ENCODE measurements around the gene VSX1.

VSX1 gene

DNA sequence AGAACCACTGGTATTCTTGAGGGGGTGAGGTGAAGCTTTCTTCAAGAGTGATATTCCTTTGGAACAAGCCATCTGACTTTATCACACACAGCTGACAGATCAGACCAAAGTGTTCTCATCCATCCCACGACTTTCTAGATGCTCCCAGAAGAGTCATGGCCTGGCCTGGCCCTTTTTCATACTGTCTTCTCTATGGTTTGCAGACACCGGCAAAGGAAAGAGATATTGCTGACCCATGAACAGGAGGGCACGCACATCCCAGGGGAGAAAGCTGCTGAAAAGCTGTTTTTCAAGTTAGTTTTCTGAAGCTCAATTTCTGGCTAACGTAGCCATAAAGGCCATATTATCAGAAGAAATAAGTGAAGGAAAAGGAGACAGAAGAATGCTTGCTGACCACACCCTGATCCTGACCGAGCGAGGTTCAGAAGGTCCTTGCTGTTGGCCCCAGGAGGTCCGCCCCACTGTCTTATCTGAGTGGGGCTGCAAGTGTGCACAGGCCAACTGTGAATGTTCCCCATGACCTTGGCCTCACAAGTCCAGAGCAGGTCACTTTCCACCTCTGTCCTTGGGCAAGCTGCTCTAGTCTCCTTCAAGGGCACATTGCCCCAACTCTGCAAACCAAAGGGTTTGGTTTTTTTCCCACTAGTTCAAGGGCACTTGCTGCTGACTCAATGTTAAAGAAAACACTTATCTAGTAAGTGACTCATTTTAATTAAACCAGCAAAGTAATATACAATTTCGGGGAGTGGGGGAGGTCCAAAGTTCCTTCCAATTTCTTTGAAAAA is 26.0 kb downstream of the VSX1 start:
- Histone ChIP-seq H3F3A (ENCODE audit: insufficient read depth, low read length) (no peaks in the 10 kb centered on the region), H3K36me3 (ENCODE audit: insufficient read depth, low read length) (no peaks in the 10 kb centered on the region), H3K9ac (ENCODE audit: low read length) (no peak overlapping the region), H3K27ac (ENCODE audit: low read depth, low read length, poor library complexity, severe bottlenecking) (no peak overlapping the region), H4K20me1 (ENCODE audit: insufficient read depth, low read length) (no peaks in the 10 kb centered on the region), H3K9me3 (ENCODE audit: low read length) (no peaks in the 10 kb centered on the region), H3K79me2 (ENCODE audit: insufficient read depth, low read length) (no peaks in the 10 kb centered on the region), H3K4me1 (ENCODE audit: insufficient read depth, low read length, severe bottlenecking) (peaks cover 17% of the 10 kb centered on the region), H2AFZ (ENCODE audit: low read length) (no peak overlapping the region), H3K4me2 (ENCODE audit: low read length) (no peak overlapping the region), H3K4me3 (ENCODE audit: low read depth, low read length, poor library complexity, severe bottlenecking) (no peak overlapping the region), H3K27me3 (ENCODE audit: insufficient read depth, low read length) (no peaks in the 10 kb centered on the region; the same call in 1 of the 2 replicates), H3K9me2 (ENCODE audit: low read depth, low read length) (no peaks in the 10 kb centered on the region)
- TF ChIP-seq, protein P1, sequence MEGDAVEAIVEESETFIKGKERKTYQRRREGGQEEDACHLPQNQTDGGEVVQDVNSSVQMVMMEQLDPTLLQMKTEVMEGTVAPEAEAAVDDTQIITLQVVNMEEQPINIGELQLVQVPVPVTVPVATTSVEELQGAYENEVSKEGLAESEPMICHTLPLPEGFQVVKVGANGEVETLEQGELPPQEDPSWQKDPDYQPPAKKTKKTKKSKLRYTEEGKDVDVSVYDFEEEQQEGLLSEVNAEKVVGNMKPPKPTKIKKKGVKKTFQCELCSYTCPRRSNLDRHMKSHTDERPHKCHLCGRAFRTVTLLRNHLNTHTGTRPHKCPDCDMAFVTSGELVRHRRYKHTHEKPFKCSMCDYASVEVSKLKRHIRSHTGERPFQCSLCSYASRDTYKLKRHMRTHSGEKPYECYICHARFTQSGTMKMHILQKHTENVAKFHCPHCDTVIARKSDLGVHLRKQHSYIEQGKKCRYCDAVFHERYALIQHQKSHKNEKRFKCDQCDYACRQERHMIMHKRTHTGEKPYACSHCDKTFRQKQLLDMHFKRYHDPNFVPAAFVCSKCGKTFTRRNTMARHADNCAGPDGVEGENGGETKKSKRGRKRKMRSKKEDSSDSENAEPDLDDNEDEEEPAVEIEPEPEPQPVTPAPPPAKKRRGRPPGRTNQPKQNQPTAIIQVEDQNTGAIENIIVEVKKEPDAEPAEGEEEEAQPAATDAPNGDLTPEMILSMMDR (IDR thresholded peaks at IDR 0.05; ENCODE audit: low read length) = no peak
- TF ChIP-seq EZH2 (IDR thresholded peaks at IDR 0.05; ENCODE audit: borderline replicate concordance, low read length) = no peak

DNA sequence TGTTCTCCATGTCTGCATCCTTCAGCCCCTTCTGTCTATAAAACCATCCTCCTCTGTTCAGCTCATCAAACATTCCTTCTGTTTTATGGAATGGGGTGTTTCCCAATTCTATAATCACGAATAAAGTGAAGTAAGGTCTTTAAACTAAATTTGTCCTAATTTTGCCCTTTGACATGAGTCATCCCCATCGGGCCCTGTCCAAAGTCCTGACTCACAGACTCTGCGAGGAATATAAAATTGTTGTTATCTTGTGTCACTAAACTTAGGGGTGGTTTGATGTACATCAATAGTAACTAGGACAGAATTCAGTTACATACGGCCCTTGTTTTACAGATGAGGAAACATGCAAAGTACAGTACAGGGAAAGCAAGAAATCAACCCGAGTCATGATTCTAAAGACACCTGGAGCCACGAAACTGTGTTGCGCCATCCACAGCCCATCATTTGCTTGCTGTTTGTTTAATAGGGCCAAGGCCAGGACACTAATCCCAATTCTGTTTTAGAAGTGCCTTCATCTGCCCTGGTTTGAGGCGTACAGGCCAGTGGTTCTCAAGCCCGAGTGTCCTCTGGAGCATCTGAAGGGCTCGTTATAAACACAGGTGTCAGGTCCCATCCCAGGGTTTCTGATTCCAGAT is 26.8 kb downstream of the VSX1 start:
- peaks cover 17% of the 10 kb centered on the region for H3K4me1 ChIP-seq (ENCODE audit: insufficient read depth, low read length, severe bottlenecking)
- no peak overlapping the region for H3K4me3 ChIP-seq (ENCODE audit: low read depth, low read length, poor library complexity, severe bottlenecking)
- H3F3A ChIP-seq (ENCODE audit: insufficient read depth, low read length) = no peaks in the 10 kb centered on the region
- no peaks in the 10 kb centered on the region for H3K79me2 ChIP-seq (ENCODE audit: insufficient read depth, low read length)
- H3K9me2 ChIP-seq (ENCODE audit: low read depth, low read length) = no peaks in the 10 kb centered on the region
- H3K4me2 ChIP-seq (ENCODE audit: low read length) = no peak overlapping the region
- H3K36me3 ChIP-seq (ENCODE audit: insufficient read depth, low read length) = no peaks in the 10 kb centered on the region
- H3K9ac ChIP-seq (ENCODE audit: low read length) = no peak overlapping the region
- H3K9me3 ChIP-seq (ENCODE audit: low read length) = no peaks in the 10 kb centered on the region
- no peaks in the 10 kb centered on the region for H4K20me1 ChIP-seq (ENCODE audit: insufficient read depth, low read length)
- TF ChIP-seq, protein P1 (IDR thresholded peaks at IDR 0.05; ENCODE audit: low read length) = no peak
- TF ChIP-seq EZH2 (IDR thresholded peaks at IDR 0.05; ENCODE audit: borderline replicate concordance, low read length) = no peak
- H2AFZ ChIP-seq (ENCODE audit: low read length) = no peak overlapping the region
- no peaks in the 10 kb centered on the region; the same call in 1 of the 2 replicates for H3K27me3 ChIP-seq (ENCODE audit: insufficient read depth, low read length)
- H3K27ac ChIP-seq (ENCODE audit: low read depth, low read length, poor library complexity, severe bottlenecking) = no peak overlapping the region

DNA sequence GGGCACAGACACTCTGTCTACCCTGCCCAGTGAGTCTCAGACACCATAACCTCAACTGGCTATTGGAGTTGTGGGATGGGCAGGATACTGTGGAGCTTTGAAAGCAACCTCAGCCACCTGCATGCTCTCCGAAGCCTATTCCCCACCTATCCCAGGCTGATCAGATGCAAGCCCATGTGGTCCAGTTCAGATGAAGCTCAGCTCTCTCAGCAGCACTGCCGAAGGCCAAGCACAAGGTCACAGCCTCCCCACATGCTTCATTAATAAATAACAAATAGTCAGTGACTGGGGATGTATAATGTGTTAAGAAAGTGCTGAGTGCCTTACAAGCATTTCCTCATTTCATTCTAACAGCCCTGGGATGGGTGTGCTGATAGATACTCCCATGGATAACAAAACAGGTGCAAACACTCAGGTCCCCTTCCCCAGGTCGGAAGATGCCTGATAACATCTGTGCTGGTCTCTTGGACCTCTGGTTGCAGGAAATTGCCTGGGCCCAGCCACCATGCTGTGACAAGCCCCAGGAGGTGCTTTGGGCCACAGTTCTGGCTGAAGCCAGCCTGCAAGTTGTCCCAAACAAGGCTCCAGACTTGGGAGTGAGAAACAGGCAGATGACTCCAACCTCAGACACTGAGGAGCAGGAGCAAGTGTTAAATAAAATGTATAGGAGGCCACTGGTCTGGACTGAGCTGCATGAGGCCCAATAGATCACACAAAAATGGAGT is 27.7 kb downstream of the VSX1 start:
- H2AFZ ChIP-seq (ENCODE audit: low read length) = no peak overlapping the region
- H3K79me2 ChIP-seq (ENCODE audit: insufficient read depth, low read length) = no peaks in the 10 kb centered on the region
- no peaks in the 10 kb centered on the region for H3K9me2 ChIP-seq (ENCODE audit: low read depth, low read length)
- TF ChIP-seq, protein P1 (IDR thresholded peaks at IDR 0.05; ENCODE audit: low read length) = no peak
- no peak for TF ChIP-seq EZH2 (IDR thresholded peaks at IDR 0.05; ENCODE audit: borderline replicate concordance, low read length)
- H3K9me3 ChIP-seq (ENCODE audit: low read length) = no peaks in the 10 kb centered on the region
- H3K9ac ChIP-seq (ENCODE audit: low read length) = no peak overlapping the region
- H3K27ac ChIP-seq (ENCODE audit: low read depth, low read length, poor library complexity, severe bottlenecking) = no peak overlapping the region
- no peaks in the 10 kb centered on the region for H3F3A ChIP-seq (ENCODE audit: insufficient read depth, low read length)
- peaks cover 17% of the 10 kb centered on the region for H3K4me1 ChIP-seq (ENCODE audit: insufficient read depth, low read length, severe bottlenecking)
- H4K20me1 ChIP-seq (ENCODE audit: insufficient read depth, low read length) = no peaks in the 10 kb centered on the region
- H3K4me2 ChIP-seq (ENCODE audit: low read length) = no peak overlapping the region
- H3K4me3 ChIP-seq (ENCODE audit: low read depth, low read length, poor library complexity, severe bottlenecking) = no peak overlapping the region
- no peaks in the 10 kb centered on the region for H3K27me3 ChIP-seq (ENCODE audit: insufficient read depth, low read length)
- no peaks in the 10 kb centered on the region for H3K36me3 ChIP-seq (ENCODE audit: insufficient read depth, low read length)

All from OCI-LY1 (cell line).